Measurements from ENCODE around the gene MZT2A. TPM values are rescaled to one million over a fixed set of nuclear protein-coding genes. Genes with fewer than 3 reads are reported as not detected.
"Not testable (repeated sequence)": the region's sequence is repeated elsewhere in the genome, so short reads cannot be mapped to it uniquely, and the experiment has no call there.

The MZT2A gene
- total RNA-seq, 1 experiment from 2014 or later = 143 TPM

GRCh38 chr2:131482506-131483155, 9.6 kb downstream of the MZT2A start:
- H3K4me3 ChIP-seq (ENCODE audit: low read depth in 2 of 2, low read length in 2 of 2); H3K27ac ChIP-seq (ENCODE audit: low read length); ATAC-seq; H3K9me3 ChIP-seq (ENCODE audit: control insufficient read depth, insufficient read depth, low read depth, low read length); CTCF ChIA-PET; H3K4me1 ChIP-seq (ENCODE audit: control insufficient read depth, insufficient read depth, low read length); POLR2A ChIA-PET; BruUV-seq (replicated peaks); DNase-seq (ENCODE audit: low read depth, low spot score); H3K27me3 ChIP-seq (ENCODE audit: control insufficient read depth, insufficient read depth, low read length); H3K36me3 ChIP-seq (ENCODE audit: control insufficient read depth, insufficient read depth, low read length); in situ Hi-C loops (cut with HindIII; ENCODE audit: low pct_unique_long_range_greater_than_20kb, low sequenced_read_pairs); intact Hi-C loops (cut with micrococcal nuclease; ENCODE audit: unreplicated experiment): not testable (repeated sequence)

DNA sequence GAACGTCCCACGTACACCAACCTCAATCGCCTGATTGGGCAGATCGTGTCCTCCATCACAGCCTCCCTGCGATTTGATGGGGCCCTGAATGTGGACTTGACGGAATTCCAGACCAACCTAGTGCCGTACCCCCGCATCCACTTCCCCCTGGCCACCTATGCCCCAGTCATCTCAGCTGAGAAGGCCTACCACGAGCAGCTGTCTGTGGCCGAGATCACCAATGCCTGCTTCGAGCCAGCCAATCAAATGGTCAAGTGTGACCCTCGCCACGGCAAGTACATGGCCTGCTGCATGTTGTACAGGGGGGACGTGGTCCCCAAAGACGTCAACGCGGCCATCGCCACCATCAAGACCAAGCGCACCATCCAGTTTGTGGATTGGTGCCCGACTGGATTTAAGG, 11.8 kb downstream of the MZT2A start:
- POLR2A ChIA-PET; H3K36me3 ChIP-seq (ENCODE audit: control insufficient read depth, insufficient read depth, low read length); ATAC-seq; H3K4me3 ChIP-seq (ENCODE audit: low read depth in 2 of 2, low read length in 2 of 2); CTCF ChIA-PET; DNase-seq (ENCODE audit: low read depth, low spot score); H3K27ac ChIP-seq (ENCODE audit: low read length); BruUV-seq (replicated peaks); H3K27me3 ChIP-seq (ENCODE audit: control insufficient read depth, insufficient read depth, low read length); H3K9me3 ChIP-seq (ENCODE audit: control insufficient read depth, insufficient read depth, low read depth, low read length); H3K4me1 ChIP-seq (ENCODE audit: control insufficient read depth, insufficient read depth, low read length); in situ Hi-C loops (cut with HindIII; ENCODE audit: low pct_unique_long_range_greater_than_20kb, low sequenced_read_pairs); intact Hi-C loops (cut with micrococcal nuclease; ENCODE audit: unreplicated experiment): not testable (repeated sequence)

DNA sequence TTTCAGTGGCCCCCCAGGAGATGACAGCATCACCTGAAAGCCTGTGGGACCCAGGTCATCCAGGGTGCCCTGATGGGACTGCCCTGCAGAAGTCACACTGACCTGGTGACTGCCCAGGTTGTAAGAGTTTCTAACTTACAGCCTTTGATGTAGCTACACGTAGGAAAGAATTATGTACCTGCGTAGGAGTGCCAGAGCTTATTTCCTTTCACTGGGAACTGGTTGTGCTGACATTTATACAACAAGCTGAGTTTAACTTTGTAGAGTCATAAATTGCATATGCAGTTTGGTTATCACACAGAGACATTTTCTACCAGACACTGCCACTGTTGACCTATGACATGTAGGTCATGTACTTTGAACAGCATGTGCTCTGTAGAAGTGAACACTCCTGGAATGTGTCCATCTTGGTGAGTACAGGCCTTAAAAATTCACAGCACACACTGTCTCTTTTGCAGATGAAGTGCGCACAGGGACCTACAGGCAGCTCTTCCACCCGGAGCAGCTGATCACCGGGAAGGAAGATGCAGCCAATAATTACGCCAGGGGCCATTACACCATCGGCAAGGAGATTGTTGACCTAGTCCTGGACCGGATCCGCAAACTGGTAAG, 13.2 kb downstream of the MZT2A start:
- intact Hi-C loops (cut with micrococcal nuclease; ENCODE audit: unreplicated experiment); CTCF ChIA-PET; ATAC-seq; H3K9me3 ChIP-seq (ENCODE audit: control insufficient read depth, insufficient read depth, low read depth, low read length); in situ Hi-C loops (cut with HindIII; ENCODE audit: low pct_unique_long_range_greater_than_20kb, low sequenced_read_pairs); H3K4me3 ChIP-seq (ENCODE audit: low read depth in 2 of 2, low read length in 2 of 2); H3K4me1 ChIP-seq (ENCODE audit: control insufficient read depth, insufficient read depth, low read length); POLR2A ChIA-PET; H3K36me3 ChIP-seq (ENCODE audit: control insufficient read depth, insufficient read depth, low read length); H3K27ac ChIP-seq (ENCODE audit: low read length); DNase-seq (ENCODE audit: low read depth, low spot score); BruUV-seq (replicated peaks); H3K27me3 ChIP-seq (ENCODE audit: control insufficient read depth, insufficient read depth, low read length): not testable (repeated sequence)

GRCh38 chr2:131478074-131478849, 13.9 kb downstream of the MZT2A start:
- H3K36me3 ChIP-seq (ENCODE audit: control insufficient read depth, insufficient read depth, low read length); H3K27ac ChIP-seq (ENCODE audit: low read length); in situ Hi-C loops (cut with HindIII; ENCODE audit: low pct_unique_long_range_greater_than_20kb, low sequenced_read_pairs); DNase-seq (ENCODE audit: low read depth, low spot score); ATAC-seq; CTCF ChIA-PET; H3K4me1 ChIP-seq (ENCODE audit: control insufficient read depth, insufficient read depth, low read length); H3K4me3 ChIP-seq (ENCODE audit: low read depth in 2 of 2, low read length in 2 of 2); H3K27me3 ChIP-seq (ENCODE audit: control insufficient read depth, insufficient read depth, low read length); POLR2A ChIA-PET; BruUV-seq (replicated peaks); H3K9me3 ChIP-seq (ENCODE audit: control insufficient read depth, insufficient read depth, low read depth, low read length); intact Hi-C loops (cut with micrococcal nuclease; ENCODE audit: unreplicated experiment): not testable (repeated sequence)

DNA sequence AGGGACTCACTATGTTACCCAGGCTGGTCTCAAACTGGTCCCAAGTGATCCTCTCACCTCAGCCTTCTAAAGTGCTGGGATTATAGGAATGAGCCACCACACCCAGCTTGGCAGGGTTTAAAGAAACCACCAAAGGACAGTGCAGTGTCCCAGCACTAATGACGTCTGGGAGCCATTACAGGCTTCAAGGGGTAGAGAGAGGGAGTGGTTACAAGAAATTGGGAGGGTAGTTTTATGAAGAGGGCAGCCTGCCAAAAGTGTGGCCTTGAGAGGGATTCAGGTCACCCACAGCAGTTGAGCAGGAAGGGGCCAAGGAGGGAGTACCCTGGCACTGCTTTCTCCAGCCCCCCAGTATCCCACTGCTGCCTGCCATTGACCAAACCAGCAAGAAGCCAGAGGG, 15.0 kb downstream of the MZT2A start:
- H3K36me3 ChIP-seq (ENCODE audit: control insufficient read depth, insufficient read depth, low read length); ATAC-seq; DNase-seq (ENCODE audit: low read depth, low spot score); H3K27me3 ChIP-seq (ENCODE audit: control insufficient read depth, insufficient read depth, low read length); H3K9me3 ChIP-seq (ENCODE audit: control insufficient read depth, insufficient read depth, low read depth, low read length); H3K27ac ChIP-seq (ENCODE audit: low read length); CTCF ChIA-PET; H3K4me1 ChIP-seq (ENCODE audit: control insufficient read depth, insufficient read depth, low read length); POLR2A ChIA-PET; BruUV-seq (replicated peaks); in situ Hi-C loops (cut with HindIII; ENCODE audit: low pct_unique_long_range_greater_than_20kb, low sequenced_read_pairs); intact Hi-C loops (cut with micrococcal nuclease; ENCODE audit: unreplicated experiment); H3K4me3 ChIP-seq (ENCODE audit: low read depth in 2 of 2, low read length in 2 of 2): not testable (repeated sequence)

GRCh38 chr2:131476363-131476762, 15.8 kb downstream of the MZT2A start:
- H3K9me3 ChIP-seq (ENCODE audit: control insufficient read depth, insufficient read depth, low read depth, low read length); CTCF ChIA-PET; BruUV-seq (replicated peaks); H3K36me3 ChIP-seq (ENCODE audit: control insufficient read depth, insufficient read depth, low read length); DNase-seq (ENCODE audit: low read depth, low spot score); in situ Hi-C loops (cut with HindIII; ENCODE audit: low pct_unique_long_range_greater_than_20kb, low sequenced_read_pairs); H3K27ac ChIP-seq (ENCODE audit: low read length); intact Hi-C loops (cut with micrococcal nuclease; ENCODE audit: unreplicated experiment); H3K4me1 ChIP-seq (ENCODE audit: control insufficient read depth, insufficient read depth, low read length); ATAC-seq; POLR2A ChIA-PET; H3K27me3 ChIP-seq (ENCODE audit: control insufficient read depth, insufficient read depth, low read length); H3K4me3 ChIP-seq (ENCODE audit: low read depth in 2 of 2, low read length in 2 of 2): not testable (repeated sequence)

Data from Panc1 (cell line).